H1 (cell line): ENCODE measurements around the gene UBE2D2. TPM values are rescaled to one million over a fixed set of nuclear protein-coding genes. Genes with fewer than 3 reads are reported as not detected.

ENCODE experiments used
- ATF2 ChIP-seq: IDR thresholded peaks from 2 replicates; pipeline ENCODE4 v1.6.1; 2012; ENCODE audit warnings: low read length, inconsistent platforms
- CHD7 ChIP-seq: fragments of 300-600 bp; sonication (generic); IDR thresholded peaks from 2 replicates; pipeline ENCODE4 v1.7.1; 2012; ENCODE audit warnings: low read length, moderate library complexity, mild to moderate bottlenecking, inconsistent platforms; ENCODE audit not compliant: insufficient replicate concordance
- KDM4A ChIP-seq: IDR thresholded peaks from one replicate; pipeline ENCODE4 v1.7.1; 2012; ENCODE audit warnings: low read depth, mild to moderate bottlenecking, moderate library complexity, low read length, inconsistent platforms; ENCODE audit not compliant: severe bottlenecking
- SIRT6 ChIP-seq: IDR thresholded peaks from one replicate; pipeline ENCODE4 v1.7.1; 2012; ENCODE audit warnings: low read length, inconsistent platforms
- SP2 ChIP-seq: IDR thresholded peaks from 2 replicates; pipeline ENCODE4 v1.6.1; 2012; ENCODE audit warnings: mild to moderate bottlenecking, low read length, inconsistent platforms
- SUZ12 ChIP-seq: fragments of 200-600 bp; sonication (generic); IDR thresholded peaks from 2 replicates; pipeline ENCODE4 v1.6.1; 2012; ENCODE audit warnings: mild to moderate bottlenecking, inconsistent platforms, low read length, moderate library complexity, mixed read lengths
- TBP ChIP-seq: IDR thresholded peaks from 2 replicates; pipeline ENCODE4 v1.6.1; 2011; ENCODE audit warnings: low read depth, low read length, improper control_type of control experiment
- YY1 ChIP-seq: IDR thresholded peaks from 2 replicates; pipeline ENCODE4 v1.6.1; 2011; ENCODE audit warnings: low read depth, mild to moderate bottlenecking, low read length
- polyA plus RNA-seq, 7 experiments: library from polyadenylated mRNA; depleted of rRNA in 3 of 7; stranded (reverse) in 5 of 7; unstranded in 2 of 7; fragments of >200 nt in 5 of 7; fragments of 200-250 nt in 2 of 7; gene quantifications; 1 replicate in 5 of 7; 2 replicates in 1 of 7; 4 replicates in 1 of 7; pipeline versions ENCODE4 v1.2.1 to v1.2.3, GENCODE V29; 2011 to 2013; ENCODE audit warnings: missing spikeins in 2 of 7, mixed read lengths in 2 of 7
- total RNA-seq: library from RNA; stranded (reverse); fragmentation: NEBNext Ultra II Directional; extraction: Animal tissue kit (Norgen Biotek cat#: 25700); gene quantifications from 2 replicates; pipeline ENCODE4 v1.2.1, GENCODE V29; 2021

Gene UBE2D2
- total and polyA plus RNA-seq, 2 of the 8 experiments (the other 6 are each of a cell fraction or from before 2014, with no cell fraction given): 66.9 to 203 TPM

GRCh38 chr5:139638736-139639618 is 77.8 kb downstream of the UBE2D2 start (continued):
- TF ChIP-seq CHD7 (no peak), YY1 (no peak), SUZ12 (no peak), SIRT6 (no peak), KDM4A (no peak), SP2 (no peak), TBP (no peak), ATF2 (no peak)
